Esophagus (tissue), 2 donors: ENCODE results near the gene NRXN3. TPM values are rescaled to one million over a fixed set of nuclear protein-coding genes. Genes with fewer than 3 reads are reported as not detected.

Source experiments
- H3K27ac ChIP-seq, 2 donors: one replicate each; pipeline ENCODE4 v1.5.1; 2013; ENCODE audit warnings: low read depth in 2 of 2, mild to moderate bottlenecking in 2 of 2, inconsistent platforms in 1 of 2, low read length in 1 of 2, moderate library complexity in 1 of 2
- H3K27me3 ChIP-seq, 2 donors: one replicate each; pipeline ENCODE4 v1.6.1; 2013; ENCODE audit warnings: low read length in 2 of 2, control low read depth in 1 of 2, mild to moderate bottlenecking in 1 of 2; ENCODE audit not compliant: insufficient read depth in 2 of 2, control insufficient read depth in 1 of 2
- H3K36me3 ChIP-seq, 2 donors: one replicate each; pipeline ENCODE4 v1.6.1; 2013; ENCODE audit warnings: low read length in 1 of 2; ENCODE audit not compliant: control insufficient read depth in 2 of 2, insufficient read depth in 2 of 2
- H3K4me1 ChIP-seq, 2 donors: one replicate each; pipeline ENCODE4 v1.6.1; 2013; ENCODE audit warnings: low read length in 1 of 2; ENCODE audit not compliant: control insufficient read depth in 2 of 2, insufficient read depth in 2 of 2
- H3K4me3 ChIP-seq, 2 donors: one replicate each; pipeline ENCODE4 v1.5.1; 2013; ENCODE audit warnings: low read length in 2 of 2, mild to moderate bottlenecking in 2 of 2, low read depth in 1 of 2, moderate library complexity in 1 of 2
- H3K9me3 ChIP-seq, 2 donors: one replicate each; pipeline ENCODE4 v1.6.1; 2013; ENCODE audit warnings: mild to moderate bottlenecking in 2 of 2, low read depth in 1 of 2, low read length in 1 of 2, moderate library complexity in 1 of 2; ENCODE audit not compliant: control insufficient read depth in 2 of 2, insufficient read depth in 1 of 2
- WGBS, 2 donors: extraction: QIAGEN DNeasy Blood & Tissue Kit; methylation state at CpG; one replicate each; pipeline ENCODE4 v1.1.7; 2013; 5-methylcytosine and 5-hydroxymethylcytosine counted together
- polyA plus RNA-seq, 2 donors: library from polyadenylated mRNA; stranded (reverse); fragments of 200-250 nt; gene quantifications; one replicate each; pipeline ENCODE4 v1.2.3, GENCODE V29; 2013
- donor health status: healthy with polysubstance abuse.
- donor health status: Bipolar disorder and iron deficiency.

Gene NRXN3
- polyA plus RNA-seq, 2 donors: 1.7 to 2.2 TPM

DNA sequence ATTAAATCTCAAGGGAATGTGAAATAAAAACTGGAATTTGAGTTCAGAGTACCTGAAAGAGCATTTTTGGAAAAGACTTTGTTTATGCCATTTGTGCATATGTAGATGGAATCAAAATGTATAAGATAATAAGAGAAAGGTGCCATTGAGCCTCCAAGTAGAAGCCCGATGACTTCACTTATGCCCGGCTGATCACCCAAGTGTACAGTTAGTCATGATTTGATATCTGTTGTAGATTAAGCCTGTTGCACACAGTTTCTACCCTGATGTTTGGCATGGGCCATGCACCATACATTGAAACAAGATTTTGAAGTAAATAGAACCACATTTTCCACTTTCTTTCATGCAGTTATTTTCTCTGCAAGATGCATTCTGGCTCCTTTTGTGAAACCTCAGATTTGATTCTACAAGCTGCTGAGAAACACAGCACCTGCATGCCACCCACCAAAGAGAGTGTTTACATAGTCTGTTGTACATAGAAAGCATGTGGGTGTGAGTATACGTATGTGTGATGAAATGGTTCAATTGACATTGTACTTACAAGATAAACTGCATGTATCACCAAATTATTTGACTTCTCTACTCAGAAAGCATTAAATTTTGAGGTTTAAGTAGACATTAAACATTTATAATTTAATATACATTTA is 1268.6 kb downstream of the NRXN3 start:
- Histone ChIP-seq H3K36me3 (no peaks in the 10 kb centered on the region), H3K9me3 (no peaks in the 10 kb centered on the region), H3K4me3 (no peak overlapping the region), H3K27me3 (no peaks in the 10 kb centered on the region), H3K4me1 (no peaks in the 10 kb centered on the region), H3K27ac (no peak overlapping the region)
- 79 to 90% methylated on average over 3 of the region's 3 CpGs for WGBS, 2 donors

DNA sequence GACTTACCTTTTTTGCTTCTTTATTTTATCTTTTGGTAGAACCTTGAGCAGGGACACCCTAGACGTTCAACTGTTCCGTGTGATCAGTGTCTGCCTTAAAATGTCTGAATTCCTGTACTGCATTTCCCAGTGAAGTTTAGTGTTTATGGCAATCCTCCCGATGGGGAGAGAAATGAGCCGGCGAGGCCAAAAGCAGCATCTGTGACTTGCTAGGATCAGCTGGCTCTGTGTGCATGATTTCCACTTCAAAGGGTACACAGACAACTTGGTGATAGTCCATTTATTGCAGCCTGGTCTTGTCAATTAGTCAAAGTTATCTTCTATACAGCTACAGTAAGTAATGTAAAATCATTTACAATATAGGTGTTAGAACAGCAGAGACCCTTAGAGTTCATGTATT is 1272.6 kb downstream of the NRXN3 start:
- no peaks in the 10 kb centered on the region for H3K4me1 ChIP-seq
- no peaks in the 10 kb centered on the region for H3K9me3 ChIP-seq
- H3K36me3 ChIP-seq: no peaks in the 10 kb centered on the region
- H3K27ac ChIP-seq: no peak overlapping the region
- WGBS, 2 donors: 60 to 69% methylated on average over 5 of the region's 5 CpGs
- H3K27me3 ChIP-seq: no peaks in the 10 kb centered on the region
- H3K4me3 ChIP-seq: no peak overlapping the region

DNA sequence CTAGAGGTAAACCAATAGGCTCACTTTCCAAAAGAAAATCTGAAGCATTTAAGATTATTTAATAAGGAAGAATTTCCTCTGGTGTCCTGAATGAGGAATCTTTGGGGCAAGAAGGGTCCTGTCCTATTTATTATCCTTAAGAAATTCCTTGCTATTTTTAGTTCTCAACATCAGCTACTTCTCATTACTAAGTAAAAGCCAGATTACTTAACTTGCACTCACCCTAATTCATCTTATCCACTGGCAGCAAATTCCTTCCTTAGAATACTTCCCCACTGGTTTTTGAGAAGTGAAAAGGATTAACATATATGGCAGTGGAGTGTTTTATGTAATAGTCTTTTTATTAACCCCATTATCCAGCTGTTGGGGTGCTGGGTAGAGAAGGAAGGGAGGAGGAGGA is 1273.4 kb downstream of the NRXN3 start:
- Histone ChIP-seq H3K27ac (no peak overlapping the region), H3K36me3 (no peaks in the 10 kb centered on the region), H3K4me3 (no peak overlapping the region), H3K27me3 (no peaks in the 10 kb centered on the region), H3K9me3 (no peaks in the 10 kb centered on the region), H3K4me1 (no peaks in the 10 kb centered on the region)

DNA sequence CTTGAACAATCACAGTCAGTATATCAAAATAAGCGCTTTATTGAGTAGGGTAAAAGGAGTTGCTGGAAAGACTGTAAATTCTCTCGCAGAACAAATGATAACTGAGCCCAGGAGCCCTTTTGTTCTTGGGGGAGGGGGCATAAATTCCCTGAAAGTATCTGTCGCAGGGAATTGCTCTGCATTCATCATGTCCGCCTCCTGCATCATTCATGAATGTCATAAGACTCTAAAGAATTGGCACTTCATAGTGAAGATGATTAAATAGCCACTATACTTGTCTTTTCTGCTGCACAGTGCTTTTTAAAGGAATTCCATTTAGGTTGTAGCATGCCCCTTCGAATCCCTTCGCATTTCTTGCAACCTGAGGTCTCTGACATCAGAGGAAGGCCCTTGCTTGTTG is 1278.8 kb downstream of the NRXN3 start:
- Histone ChIP-seq H3K9me3 (no peaks in the 10 kb centered on the region), H3K36me3 (no peaks in the 10 kb centered on the region), H3K27me3 (no peaks in the 10 kb centered on the region), H3K27ac (no peak overlapping the region), H3K4me3 (no peak overlapping the region), H3K4me1 (no peaks in the 10 kb centered on the region)
- WGBS, 2 donors: 85 to 88% methylated on average over 6 of the region's 6 CpGs

DNA sequence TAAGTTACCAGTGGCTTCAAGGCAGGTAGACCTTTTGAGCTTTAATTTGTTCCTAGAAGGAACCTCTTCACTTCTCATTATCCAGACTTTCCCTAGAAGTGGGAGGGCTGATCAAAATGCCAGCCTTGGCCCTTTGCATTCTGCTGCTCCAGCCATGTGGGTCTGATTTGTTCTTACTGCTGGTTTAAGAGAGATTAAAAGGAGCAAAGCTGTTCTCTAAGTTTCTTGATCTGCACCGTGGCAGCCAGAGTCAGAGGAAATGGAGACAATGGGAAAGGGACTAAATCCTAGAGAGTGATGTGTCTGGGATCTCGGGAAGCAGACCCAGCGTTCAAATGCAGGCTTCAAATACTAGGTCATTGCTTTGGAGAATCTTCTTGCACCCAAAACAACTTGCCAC is 1281.4 kb downstream of the NRXN3 start:
- 68 to 79% methylated on average over 3 of the region's 3 CpGs for WGBS, 2 donors
- Histone ChIP-seq H3K27ac (no peak overlapping the region), H3K4me3 (no peak overlapping the region), H3K9me3 (no peaks in the 10 kb centered on the region), H3K27me3 (no peaks in the 10 kb centered on the region), H3K36me3 (no peaks in the 10 kb centered on the region), H3K4me1 (no peaks in the 10 kb centered on the region)

DNA sequence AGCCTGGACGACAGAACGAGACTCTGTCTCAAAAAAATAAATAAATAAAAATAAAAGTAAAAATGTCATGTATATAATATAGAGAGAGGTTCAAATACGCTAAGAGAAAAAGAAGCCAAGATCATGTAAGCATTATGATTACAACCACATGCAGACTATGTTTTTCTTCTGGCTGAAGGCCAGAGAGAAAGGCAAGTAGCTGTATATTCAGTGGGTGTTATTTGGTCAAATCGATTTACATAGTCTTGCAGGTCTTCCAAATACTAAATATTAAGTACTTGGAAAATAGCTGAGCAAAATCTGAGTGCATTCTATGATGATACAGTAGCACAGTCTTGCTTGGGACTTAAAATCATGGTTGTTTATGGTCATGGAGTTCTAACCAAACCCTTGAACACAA is 1283.1 kb downstream of the NRXN3 start:
- Histone ChIP-seq H3K4me1 (no peaks in the 10 kb centered on the region), H3K27ac (no peak overlapping the region), H3K4me3 (no peak overlapping the region), H3K36me3 (no peaks in the 10 kb centered on the region), H3K27me3 (no peaks in the 10 kb centered on the region), H3K9me3 (no peaks in the 10 kb centered on the region)
- WGBS, 2 donors: 73 to 77% methylated on average over 4 of the region's 4 CpGs

DNA sequence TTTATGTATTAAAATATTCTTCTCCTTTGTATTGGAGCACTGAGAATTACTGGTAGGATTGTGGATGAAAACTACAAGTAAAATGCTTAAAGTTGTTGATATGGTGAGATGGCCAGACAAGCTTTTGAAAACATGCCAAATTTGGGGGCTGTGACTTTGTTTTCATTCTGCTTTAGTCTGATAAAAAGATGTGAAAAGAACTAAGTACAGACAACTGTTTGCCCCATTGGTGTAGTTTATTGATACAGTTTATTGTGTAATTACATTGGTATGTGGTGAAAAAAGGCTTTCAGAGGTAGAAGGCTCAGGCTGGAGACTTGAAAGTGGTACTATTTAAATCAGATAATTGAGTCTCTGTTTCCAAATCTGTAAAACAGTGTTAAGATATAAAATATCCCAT is 1294.3 kb downstream of the NRXN3 start:
- no peaks in the 10 kb centered on the region for H3K4me1 ChIP-seq
- H3K36me3 ChIP-seq: no peaks in the 10 kb centered on the region
- no peak overlapping the region for H3K27ac ChIP-seq
- H3K9me3 ChIP-seq: no peaks in the 10 kb centered on the region
- H3K4me3 ChIP-seq: no peak overlapping the region
- H3K27me3 ChIP-seq: no peaks in the 10 kb centered on the region

DNA sequence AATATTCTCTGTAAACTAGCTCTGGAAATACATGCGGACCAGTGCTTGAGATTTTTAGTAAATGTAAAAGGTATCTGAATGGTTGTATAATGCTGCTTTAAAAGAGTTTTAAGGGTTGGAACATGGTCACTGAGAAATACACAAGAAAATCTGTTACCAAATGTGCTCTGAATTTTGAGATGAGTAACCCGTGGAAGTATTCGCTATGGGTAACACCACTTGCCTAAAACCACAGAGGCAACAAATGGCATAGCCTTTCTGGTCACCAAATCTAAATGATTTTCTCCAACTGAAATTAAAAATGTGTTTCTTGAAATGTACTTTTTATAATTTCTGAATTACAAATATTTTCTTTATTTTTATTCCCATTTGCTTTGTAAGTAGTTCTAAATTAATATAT is 1295.5 kb downstream of the NRXN3 start:
- H3K4me1 ChIP-seq: no peaks in the 10 kb centered on the region
- no peak overlapping the region for H3K27ac ChIP-seq
- no peaks in the 10 kb centered on the region for H3K36me3 ChIP-seq
- H3K27me3 ChIP-seq: no peaks in the 10 kb centered on the region
- H3K9me3 ChIP-seq: no peaks in the 10 kb centered on the region
- no peak overlapping the region for H3K4me3 ChIP-seq
- WGBS, 2 donors: 87 to 92% methylated on average over 3 of the region's 3 CpGs

DNA sequence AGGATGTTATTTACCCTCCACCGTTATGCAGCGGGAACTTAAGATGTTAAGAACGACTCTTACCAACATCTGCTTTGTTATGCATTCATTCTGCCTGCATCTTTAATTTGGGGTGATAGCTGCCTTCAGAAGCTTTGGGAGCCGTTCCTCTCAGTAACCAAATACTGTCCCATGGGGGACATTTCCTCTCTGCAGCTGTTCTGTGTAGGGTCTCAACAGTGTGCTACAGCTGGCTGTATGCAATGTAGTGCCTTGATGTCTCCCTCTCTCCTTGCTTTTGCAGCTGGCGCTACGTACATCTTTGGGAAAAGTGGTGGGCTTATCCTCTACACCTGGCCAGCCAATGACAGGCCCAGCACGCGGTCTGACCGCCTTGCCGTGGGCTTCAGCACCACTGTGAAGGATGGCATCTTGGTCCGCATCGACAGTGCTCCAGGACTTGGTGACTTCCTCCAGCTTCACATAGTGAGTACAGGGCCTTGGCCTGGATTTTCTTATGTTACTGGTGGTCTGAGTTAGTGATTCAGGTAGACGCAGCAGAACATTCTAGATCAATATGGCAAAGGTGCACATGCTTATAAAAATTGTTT is 1296.9 kb downstream of the NRXN3 start:
- Histone ChIP-seq H3K9me3 (no peaks in the 10 kb centered on the region), H3K27ac (no peak overlapping the region), H3K36me3 (no peaks in the 10 kb centered on the region), H3K27me3 (no peaks in the 10 kb centered on the region), H3K4me3 (no peak overlapping the region), H3K4me1 (no peaks in the 10 kb centered on the region)
- 92 to 93% methylated on average over 13 of the region's 13 CpGs for WGBS, 2 donors

DNA sequence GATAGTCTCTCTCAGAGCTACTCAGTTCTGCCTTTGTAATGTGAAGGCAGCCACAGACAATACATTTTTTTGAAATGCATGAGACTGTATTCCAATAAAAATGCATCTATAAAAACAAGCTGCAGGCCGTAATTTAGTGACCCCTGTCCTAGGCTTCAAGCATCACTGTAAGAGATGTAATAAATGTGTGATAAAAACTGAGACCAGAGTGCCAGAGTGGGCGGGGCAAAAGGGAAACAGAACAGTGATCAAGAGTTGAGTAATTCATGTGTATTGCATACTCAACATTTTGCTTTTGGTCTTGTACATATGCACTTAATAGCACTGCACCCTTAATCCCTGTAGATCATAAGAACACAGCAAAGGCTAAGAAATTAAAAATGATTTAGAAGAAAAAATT is 1297.7 kb downstream of the NRXN3 start:
- no peaks in the 10 kb centered on the region for H3K4me1 ChIP-seq
- H3K4me3 ChIP-seq: no peak overlapping the region
- no peak overlapping the region for H3K27ac ChIP-seq
- 66 to 67% methylated on average over 2 of the region's 2 CpGs for WGBS, 2 donors
- no peaks in the 10 kb centered on the region for H3K27me3 ChIP-seq
- no peaks in the 10 kb centered on the region for H3K36me3 ChIP-seq
- no peaks in the 10 kb centered on the region for H3K9me3 ChIP-seq
